ENCODE results near the gene MRGPRX2.

Gene MRGPRX2

GRCh38 chr11:19060629-19061028 is at the start of gene MRGPRX2:
MRGPRX2 (minus strand) TSS chr11:19060717; CDS start chr11:19056402, 4,315 bp downstream.
- no peak for DNase-seq

DNA sequence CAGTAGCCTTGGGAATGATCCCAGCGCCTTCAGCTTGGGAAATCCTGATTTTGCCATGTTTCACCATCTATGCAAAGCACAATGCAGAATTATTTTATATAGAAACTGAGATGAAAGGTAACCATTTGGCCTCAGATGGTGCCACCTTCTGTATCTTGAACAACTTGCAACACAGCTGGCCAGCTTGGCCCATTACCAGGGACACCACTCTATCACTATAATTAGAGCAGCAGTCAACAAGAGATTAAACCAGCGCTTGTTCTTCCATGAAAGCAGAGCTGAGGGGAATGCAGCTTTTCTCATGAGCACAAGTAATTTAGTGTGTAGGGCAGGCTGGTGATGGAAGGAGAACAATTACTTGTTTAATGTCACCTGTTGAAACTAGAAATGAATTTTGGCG is 49.8 kb upstream of the MRGPRX2 start:
- peak; percentile 38 for DNase-seq

- DNase-seq, result no peak
Observed at GRCh38 chr11:19107125-19107524, 46.6 kb upstream of the MRGPRX2 start.

DNA sequence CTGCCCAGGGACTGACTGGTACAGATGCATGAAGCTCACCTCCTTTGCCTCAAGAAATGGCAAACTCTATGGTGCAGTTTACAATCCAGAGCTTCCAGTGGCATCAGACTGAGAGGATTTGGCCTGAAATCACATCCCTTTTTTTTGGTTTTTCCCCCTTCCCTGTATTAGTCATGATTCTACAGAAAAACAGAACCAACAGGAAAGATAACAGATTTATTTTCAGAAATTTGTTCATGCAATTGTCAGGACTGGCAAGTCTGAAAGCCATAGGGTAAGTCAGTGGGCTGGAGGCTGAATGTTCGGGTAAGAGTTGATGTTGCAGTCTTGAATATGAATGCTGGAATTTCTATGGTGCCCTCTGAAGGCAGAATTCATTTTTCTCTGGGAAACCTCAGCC is 44.5 kb upstream of the MRGPRX2 start:
- no peak for DNase-seq

DNA sequence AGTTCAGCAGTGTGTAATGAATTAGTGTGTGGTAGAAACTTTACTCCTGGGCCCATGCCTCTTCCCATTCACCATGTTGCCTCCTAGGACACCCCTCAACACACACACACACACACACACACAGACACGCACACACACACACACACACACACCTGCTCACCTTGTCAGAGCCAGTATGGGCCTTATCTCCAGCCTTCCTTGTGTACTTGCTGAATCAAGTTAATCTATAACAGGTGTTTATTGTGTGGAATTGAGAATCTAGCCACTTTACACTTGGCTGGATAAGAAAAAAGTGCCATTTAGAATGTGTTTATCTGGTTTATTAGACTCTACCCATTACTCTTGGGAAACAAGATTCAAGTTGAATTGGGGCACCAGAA is 42.0 kb upstream of the MRGPRX2 start:
- no peak for DNase-seq

DNA sequence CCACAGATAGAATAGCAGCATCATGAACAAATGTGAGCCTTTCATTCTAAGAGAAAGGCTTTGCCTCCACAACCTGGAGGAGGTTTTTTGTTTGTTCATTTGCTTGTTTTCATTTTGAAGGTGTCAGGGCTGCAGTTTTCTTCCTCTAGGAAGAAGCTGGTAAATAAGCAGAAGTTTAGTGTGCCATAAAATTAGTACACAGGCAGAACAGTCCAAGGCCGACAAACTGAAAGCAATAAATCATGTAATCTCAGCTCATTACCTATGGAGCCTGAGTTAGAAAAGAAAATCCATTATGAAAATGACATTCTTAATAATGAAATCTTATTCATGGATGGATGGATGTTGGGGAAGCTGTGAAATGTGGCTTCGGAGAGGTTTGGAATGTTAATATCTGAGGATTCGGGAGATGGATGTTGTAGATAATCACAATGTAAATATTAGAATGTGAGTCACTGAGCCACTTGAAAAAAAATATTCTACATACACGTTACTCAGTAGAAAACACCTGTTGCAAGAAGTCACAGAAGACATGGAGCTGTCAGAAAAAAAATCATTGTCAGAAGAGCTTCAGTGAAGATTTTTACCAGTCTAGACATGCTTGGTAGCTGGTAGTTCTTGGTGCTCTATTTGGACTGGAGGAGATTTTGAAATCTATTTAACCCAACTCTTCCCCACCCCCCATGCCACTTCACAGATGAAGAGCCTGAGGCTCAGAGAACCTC is 41.4 kb upstream of the MRGPRX2 start:
- peak; percentile 56 for DNase-seq

DNA sequence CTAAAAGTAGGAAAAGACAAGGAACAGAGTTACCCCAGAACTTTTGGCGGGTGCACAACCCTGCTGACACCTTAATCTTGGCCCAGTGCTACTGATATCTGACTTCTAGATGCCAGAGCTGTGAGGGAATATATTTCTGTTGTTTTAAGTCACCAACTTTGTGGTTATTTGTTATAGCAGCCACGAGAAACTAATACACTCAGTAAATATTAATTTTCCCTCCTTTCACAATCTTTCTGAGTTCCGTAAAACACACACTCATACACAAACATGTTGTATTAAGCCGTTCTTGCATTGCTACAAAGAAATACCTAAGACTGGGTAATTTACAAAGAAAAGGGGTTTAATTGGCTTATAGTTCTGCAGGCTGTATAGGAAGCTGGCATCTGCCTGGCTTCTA is 40.4 kb upstream of the MRGPRX2 start:
- DNase-seq, result no peak

DNA sequence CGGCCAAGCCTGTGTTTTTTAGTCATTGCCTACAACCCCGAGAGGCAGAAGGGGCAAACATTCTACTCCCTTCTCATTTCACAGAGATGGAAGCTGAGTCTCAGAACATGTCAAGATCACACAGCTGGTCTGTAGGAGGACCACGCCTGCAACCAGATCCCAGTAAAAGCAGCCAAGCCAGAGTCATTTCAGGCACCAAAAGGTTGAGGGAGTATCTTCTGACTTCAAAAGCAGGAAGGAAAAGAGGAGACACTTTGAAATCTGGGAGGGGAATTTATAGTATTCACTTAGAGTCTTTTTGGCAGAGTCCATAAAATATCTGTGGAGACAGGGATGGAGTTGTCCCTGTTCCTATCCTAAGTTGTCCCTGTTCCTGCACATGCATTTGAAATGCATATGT is 38.6 kb upstream of the MRGPRX2 start:
- no peak for DNase-seq

DNA sequence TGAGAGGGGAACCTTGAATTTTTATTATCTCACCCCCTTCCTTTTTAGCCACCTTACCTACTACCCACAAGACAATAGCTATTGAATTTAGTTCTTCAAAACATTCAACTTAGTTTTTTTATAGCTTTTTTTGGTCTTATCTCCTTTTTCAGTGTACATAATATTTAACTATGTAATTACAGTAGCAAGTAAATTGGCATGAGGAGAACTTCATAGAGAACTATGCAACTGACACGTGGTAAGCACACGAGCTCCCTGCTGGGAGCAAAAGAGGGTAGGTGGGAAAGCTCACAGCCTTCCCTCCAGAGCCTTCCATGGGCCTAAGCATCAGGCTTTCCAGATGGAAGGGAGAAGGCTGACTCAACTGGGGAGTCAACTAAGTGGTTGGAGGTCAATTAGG is 34.3 kb upstream of the MRGPRX2 start:
- no peak for DNase-seq

- DNase-seq, result no peak
Observed at GRCh38 chr11:19093976-19094375, 33.5 kb upstream of the MRGPRX2 start.

DNA sequence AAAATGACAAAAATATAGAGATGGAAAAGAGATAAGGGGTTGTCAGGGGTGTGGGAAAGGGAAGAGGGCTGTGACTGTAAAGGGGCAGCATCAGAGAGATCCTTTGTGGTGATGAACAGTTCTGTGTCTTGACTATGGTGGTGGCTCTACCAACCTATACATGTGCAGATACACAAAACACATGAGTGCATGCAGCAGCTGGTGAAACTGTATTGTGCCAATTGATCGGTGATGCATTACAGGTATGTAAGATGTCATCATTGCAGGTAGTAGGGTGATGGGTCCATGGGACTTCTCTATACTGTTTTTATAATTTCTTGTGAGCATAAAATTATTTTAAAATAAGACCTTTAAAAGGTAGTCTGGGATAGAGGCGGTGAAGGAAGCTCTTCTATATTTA is 32.3 kb upstream of the MRGPRX2 start:
- DNase-seq, result no peak

- no peak for DNase-seq
Observed at GRCh38 chr11:19092342-19092741, 31.8 kb upstream of the MRGPRX2 start.

DNA sequence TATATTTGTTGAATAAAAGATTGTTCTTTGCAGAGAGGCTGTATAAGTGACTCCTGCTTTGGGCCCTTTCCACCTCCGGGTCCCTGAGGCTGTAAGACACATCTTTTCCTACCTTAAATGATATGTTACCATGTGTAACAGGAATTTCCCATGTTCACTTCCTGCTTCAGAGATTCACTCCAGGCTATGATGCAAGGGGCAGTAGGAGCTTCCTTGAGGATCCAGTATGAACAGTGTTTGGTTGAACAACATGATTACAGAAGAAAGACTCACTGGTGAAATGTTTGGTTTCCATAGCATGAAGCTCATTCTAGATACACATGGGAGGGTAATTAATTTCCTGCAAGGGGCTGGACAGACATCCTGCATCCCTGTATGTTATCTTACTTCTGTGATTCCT is 30.8 kb upstream of the MRGPRX2 start:
- DNase-seq, result peak; percentile 60

DNA sequence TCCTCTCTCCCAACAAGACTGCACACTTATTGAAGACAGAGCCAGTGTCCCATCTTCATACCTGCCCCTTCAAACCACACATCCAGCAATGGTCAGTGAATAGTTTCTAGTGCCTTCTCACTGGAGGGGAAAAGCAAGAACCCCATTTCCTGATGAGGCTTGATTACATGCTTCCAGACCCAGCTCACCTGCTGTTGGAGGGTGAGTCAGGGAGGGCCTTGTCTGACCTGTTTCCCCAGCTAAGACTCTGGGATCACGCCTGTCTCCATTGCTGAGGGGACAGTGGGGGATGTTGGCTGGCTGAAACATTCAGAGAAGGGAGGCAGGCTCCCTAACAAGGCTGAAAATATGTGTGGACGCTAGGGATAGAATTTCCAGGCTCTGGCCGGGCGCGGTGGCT is 28.9 kb upstream of the MRGPRX2 start:
- no peak for DNase-seq

- no peak for DNase-seq
Observed at GRCh38 chr11:19088791-19089190, 28.3 kb upstream of the MRGPRX2 start.

- no peak for DNase-seq
Observed at GRCh38 chr11:19087658-19088057, 27.1 kb upstream of the MRGPRX2 start.

GRCh38 chr11:19084661-19085315 is 24.3 kb upstream of the MRGPRX2 start:
- DNase-seq, result no peak

DNA sequence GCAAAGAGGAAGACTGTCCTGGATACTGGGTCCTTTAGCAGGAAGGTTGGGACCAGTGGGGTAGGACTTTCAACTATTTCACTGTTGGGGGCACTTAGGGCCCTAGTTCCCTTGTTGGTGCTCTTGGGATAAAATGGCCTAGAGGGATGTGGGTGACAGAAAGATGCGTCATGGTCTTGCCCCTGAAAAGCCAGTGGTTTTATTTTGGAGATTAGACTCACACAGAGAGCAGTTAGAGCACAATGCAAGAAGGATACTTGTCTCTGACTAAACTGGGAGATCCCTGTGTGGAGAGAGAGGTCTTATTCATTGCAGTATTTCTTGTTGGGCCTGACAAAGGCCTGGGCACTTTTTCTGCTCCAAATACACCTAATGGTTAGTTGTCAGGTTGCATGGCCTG is 22.6 kb upstream of the MRGPRX2 start:
- DNase-seq, result no peak

GRCh38 chr11:19080579-19080993 is 20.1 kb upstream of the MRGPRX2 start:
- DNase-seq, result no peak

GRCh38 chr11:19079643-19080440 is 19.3 kb upstream of the MRGPRX2 start:
- DNase-seq, result no peak

- DNase-seq, result no peak
Observed at GRCh38 chr11:19077965-19078364, 17.4 kb upstream of the MRGPRX2 start.

GRCh38 chr11:19076744-19077589 is 16.4 kb upstream of the MRGPRX2 start:
- peak; percentile 7 for DNase-seq

DNA sequence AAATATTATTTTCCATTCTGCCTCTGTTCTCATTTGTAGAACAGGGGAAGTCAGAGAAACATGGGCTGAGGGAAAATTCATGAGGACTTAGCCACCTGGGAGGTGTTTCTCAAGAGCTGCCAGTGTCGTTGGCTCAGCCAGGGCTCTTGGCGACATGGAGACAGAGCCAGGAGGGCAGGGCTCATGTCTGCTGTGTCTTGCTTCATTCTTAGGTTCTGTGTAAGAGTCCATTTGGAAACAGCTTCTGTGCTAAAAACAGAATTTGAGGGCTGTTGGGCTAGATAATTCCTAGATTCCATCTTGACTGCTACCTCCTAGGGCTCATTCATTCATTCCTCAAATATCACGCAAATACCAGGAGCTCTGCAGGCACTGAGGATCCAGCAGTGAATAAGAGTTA is 15.1 kb upstream of the MRGPRX2 start:
- DNase-seq, result no peak

All from NCI-H2029 (cell line).